Naive thymus-derived CD4-positive, alpha-beta T cell (primary cell): Measurements from ENCODE around the gene DDX11. TPM values are rescaled to one million over a fixed set of nuclear protein-coding genes. Genes with fewer than 3 reads are reported as not detected.
"Not testable (repeated sequence)": the region's sequence is repeated elsewhere in the genome, so short reads cannot be mapped to it uniquely, and the experiment has no call there.

Experiments used
- ATAC-seq: fragments of 150-1000 bp; cut with Tn5 transposase; 2 replicates; pipeline ENCODE4 v1.10.0; 2021; ENCODE audit warnings: mild to moderate bottlenecking, moderate library complexity
- CTCF ChIA-PET: fragments of 350-600 bp; sonication (Branson Sonifier 250); formaldehyde crosslinking; loops from one replicate; lab custom pipeline; 2021; ENCODE audit warnings: antibody characterized with exemption; lab: Charles Lee
- POLR2A ChIA-PET: fragments of 350-600 bp; sonication (Branson Sonifier 250); formaldehyde crosslinking; loops from one replicate; lab custom pipeline; 2021; ENCODE audit warnings: antibody characterized with exemption, inconsistent platforms; lab: Charles Lee
- DNase-seq, 9 donors: peaks; one replicate each; pipeline versions ENCODE4 v3.0.0 to v3.0.0-alpha.2; 2020 to 2022; ENCODE audit warnings: mixed read lengths in 1 of 9
- H3K27ac ChIP-seq: one replicate; pipeline ENCODE4 v1.7.0; 2013; ENCODE audit warnings: mild to moderate bottlenecking, low read depth, low read length, moderate library complexity
- H3K27me3 ChIP-seq, 2 donors: one replicate each; pipeline ENCODE4 v1.7.0; 2013; ENCODE audit warnings: low read length in 2 of 2, mild to moderate bottlenecking in 2 of 2, moderate library complexity in 2 of 2; ENCODE audit not compliant: control insufficient read depth in 2 of 2, insufficient read depth in 2 of 2
- H3K36me3 ChIP-seq, 3 experiments: 1 replicate in 2 of 3; 2 replicates in 1 of 3; pipeline ENCODE4 v1.7.0; 2013; ENCODE audit warnings: low read length in 3 of 3, mild to moderate bottlenecking in 3 of 3, moderate library complexity in 1 of 3; ENCODE audit not compliant: insufficient read depth in 3 of 3, control insufficient read depth in 2 of 3
- H3K4me1 ChIP-seq, 2 donors: one replicate each; pipeline ENCODE4 v1.7.0; 2013; ENCODE audit warnings: low read length in 2 of 2, mild to moderate bottlenecking in 2 of 2, moderate library complexity in 1 of 2; ENCODE audit not compliant: control insufficient read depth in 2 of 2, insufficient read depth in 2 of 2
- H3K4me3 ChIP-seq: 2 replicates; pipeline ENCODE4 v1.7.0; 2013; ENCODE audit warnings: mild to moderate bottlenecking, low read length
- H3K9me3 ChIP-seq, 3 experiments: 1 replicate in 2 of 3; 2 replicates in 1 of 3; pipeline ENCODE4 v1.7.0; 2013; ENCODE audit warnings: low read length in 3 of 3; ENCODE audit not compliant: control insufficient read depth in 2 of 3
- H3K27ac Mint-ChIP-seq, 9 donors: one replicate each; pipeline ENCODE4 v1.8.0; 2020 to 2022; ENCODE audit warnings: mixed read lengths in 9 of 9, mild to moderate bottlenecking in 8 of 9, moderate library complexity in 5 of 9, inconsistent platforms in 2 of 9
- H3K27me3 Mint-ChIP-seq, 5 donors: one replicate each; pipeline ENCODE4 v1.8.0; 2021 to 2022; ENCODE audit warnings: mixed read lengths in 5 of 5, mild to moderate bottlenecking in 1 of 5
- H3K36me3 Mint-ChIP-seq, 5 donors: one replicate each; pipeline ENCODE4 v1.8.0; 2020 to 2022; ENCODE audit warnings: mixed read lengths in 5 of 5, mild to moderate bottlenecking in 3 of 5, inconsistent platforms in 1 of 5
- H3K4me1 Mint-ChIP-seq, 7 donors: one replicate each; pipeline ENCODE4 v1.8.0; 2020 to 2022; ENCODE audit warnings: mixed read lengths in 7 of 7, mild to moderate bottlenecking in 3 of 7, inconsistent platforms in 1 of 7
- H3K4me3 Mint-ChIP-seq, 10 donors: one replicate each; pipeline ENCODE4 v1.8.0; 2020 to 2022; ENCODE audit warnings: mild to moderate bottlenecking in 10 of 10, mixed read lengths in 10 of 10, moderate library complexity in 6 of 10, inconsistent platforms in 2 of 10
- H3K9me3 Mint-ChIP-seq, 11 donors: one replicate each; pipeline ENCODE4 v1.8.0; 2020 to 2022; ENCODE audit warnings: mixed read lengths in 11 of 11, mild to moderate bottlenecking in 4 of 11, inconsistent platforms in 1 of 11, moderate library complexity in 1 of 11
- intact Hi-C, 2 donors: fragments of 100-400 bp; cut with micrococcal nuclease; formaldehyde crosslinking; loops; one replicate each; pipeline ENCODE4 v1.15.1; 2023
- polyA plus RNA-seq, 2 donors: library from polyadenylated mRNA; unstranded; fragments of 300-500 nt; fragmentation: Illumina TruSeq; gene quantifications; one replicate each; pipeline ENCODE4 v1.2.3, GENCODE V29; 2021
- total RNA-seq, 6 experiments: library from RNA in 5 of 6; stranded (reverse) in 5 of 6; gene quantifications; 1 replicate in 5 of 6; 2 replicates in 1 of 6; pipeline ENCODE4 v1.2.3 and lab custom pipeline; 2021 to 2026

Gene DDX11
- total and polyA plus RNA-seq, 7 experiments from 2014 or later: 1.5 to 123 (median 49.3) TPM

GRCh38 chr12:31084241-31084640 lies 10.6 kb downstream of the DDX11 start:
- H3K4me3 ChIP-seq, DNase-seq, H3K9me3 ChIP-seq, H3K27me3 ChIP-seq, intact Hi-C loops, H3K27ac Mint-ChIP-seq, H3K27me3 Mint-ChIP-seq, CTCF ChIA-PET, ATAC-seq, H3K4me3 Mint-ChIP-seq, H3K27ac ChIP-seq, POLR2A ChIA-PET, H3K4me1 ChIP-seq, H3K9me3 Mint-ChIP-seq: not testable (repeated sequence)
- Mint-ChIP-seq H3K36me3 (peaks cover 0 to 24% (median 1%) of the 10 kb centered on the region in 5 donors), H3K4me1 (peaks cover 7 to 14% (median 10%) of the 10 kb centered on the region in 7 donors)
- peaks cover 0 to 23% (median 0%) of the 10 kb centered on the region in 3 experiments for H3K36me3 ChIP-seq

- CTCF ChIA-PET, H3K27me3 ChIP-seq, H3K4me3 ChIP-seq, H3K9me3 Mint-ChIP-seq, intact Hi-C loops, H3K9me3 ChIP-seq, H3K4me1 ChIP-seq, H3K27ac ChIP-seq, DNase-seq, H3K27ac Mint-ChIP-seq, POLR2A ChIA-PET, H3K4me1 Mint-ChIP-seq, H3K27me3 Mint-ChIP-seq, H3K4me3 Mint-ChIP-seq: not testable (repeated sequence)
- peak; percentile 35 for ATAC-seq
- peaks cover 0 to 22% (median 2%) of the 10 kb centered on the region in 5 donors for H3K36me3 Mint-ChIP-seq
- peaks cover 0 to 26% (median 0%) of the 10 kb centered on the region in 3 experiments for H3K36me3 ChIP-seq
Observed at GRCh38 chr12:31086032-31086431, 12.4 kb downstream of the DDX11 start.

- H3K4me3 Mint-ChIP-seq, ATAC-seq, H3K27me3 ChIP-seq, intact Hi-C loops, CTCF ChIA-PET, H3K27ac ChIP-seq, H3K4me3 ChIP-seq, H3K4me1 Mint-ChIP-seq, H3K9me3 Mint-ChIP-seq, DNase-seq, H3K4me1 ChIP-seq, H3K9me3 ChIP-seq, H3K27ac Mint-ChIP-seq, POLR2A ChIA-PET, H3K27me3 Mint-ChIP-seq: not testable (repeated sequence)
- peaks cover 0 to 30% (median 0%) of the 10 kb centered on the region in 3 experiments for H3K36me3 ChIP-seq
- peaks cover 0 to 24% (median 2%) of the 10 kb centered on the region in 5 donors for H3K36me3 Mint-ChIP-seq
Observed at GRCh38 chr12:31087486-31087885, 13.8 kb downstream of the DDX11 start.

GRCh38 chr12:31087956-31088355 lies 14.3 kb downstream of the DDX11 start:
- intact Hi-C loops, POLR2A ChIA-PET, H3K4me3 Mint-ChIP-seq, H3K27ac ChIP-seq, H3K9me3 Mint-ChIP-seq, DNase-seq, H3K4me1 Mint-ChIP-seq, H3K9me3 ChIP-seq, H3K27me3 Mint-ChIP-seq, CTCF ChIA-PET, H3K27me3 ChIP-seq, H3K4me3 ChIP-seq, ATAC-seq, H3K4me1 ChIP-seq, H3K27ac Mint-ChIP-seq: not testable (repeated sequence)
- peaks cover 0 to 30% (median 0%) of the 10 kb centered on the region in 3 experiments for H3K36me3 ChIP-seq
- peaks cover 0 to 28% (median 2%) of the 10 kb centered on the region in 5 donors for H3K36me3 Mint-ChIP-seq

- intact Hi-C loops: no loop called here
- H3K36me3 Mint-ChIP-seq: peaks cover 0 to 24% (median 2%) of the 10 kb centered on the region in 5 donors
Observed at GRCh38 chr12:31089072-31089471, 15.4 kb downstream of the DDX11 start.

GRCh38 chr12:31091629-31092028 lies 18.0 kb downstream of the DDX11 start:
- CTCF ChIA-PET, H3K27me3 ChIP-seq, H3K9me3 ChIP-seq, H3K4me3 ChIP-seq, ATAC-seq, H3K4me3 Mint-ChIP-seq, POLR2A ChIA-PET, H3K27ac Mint-ChIP-seq, H3K27ac ChIP-seq, H3K9me3 Mint-ChIP-seq, H3K27me3 Mint-ChIP-seq, H3K4me1 ChIP-seq, intact Hi-C loops, DNase-seq, H3K4me1 Mint-ChIP-seq: not testable (repeated sequence)
- H3K36me3 Mint-ChIP-seq: peaks cover 0 to 26% (median 4%) of the 10 kb centered on the region in 5 donors
- peaks cover 0 to 23% (median 0%) of the 10 kb centered on the region in 3 experiments for H3K36me3 ChIP-seq

More at GRCh38 chr12:31089072-31089471, 15.4 kb downstream of the DDX11 start:
- Mint-ChIP-seq H3K27me3 (no peaks in the 10 kb centered on the region), H3K9me3 (no peaks in the 10 kb centered on the region), H3K4me1 (no peaks in the 10 kb centered on the region), H3K27ac (no peak overlapping the region), H3K4me3 (no peak overlapping the region)
- no peaks in the 10 kb centered on the region for H3K27me3 ChIP-seq
- no peak overlapping the region for H3K27ac ChIP-seq
- no peak for ATAC-seq
- no peaks in the 10 kb centered on the region for H3K4me1 ChIP-seq
- peaks cover 0 to 27% (median 0%) of the 10 kb centered on the region in 3 experiments for H3K36me3 ChIP-seq
- POLR2A ChIA-PET: no interaction called here
- DNase-seq: no peak
- H3K9me3 ChIP-seq: no peaks in the 10 kb centered on the region
- CTCF ChIA-PET: no interaction called here
- no peak overlapping the region for H3K4me3 ChIP-seq

- not testable (repeated sequence) for ATAC-seq, H3K9me3 Mint-ChIP-seq
Observed at GRCh38 chr12:31092718-31093117, 19.1 kb downstream of the DDX11 start.

More at GRCh38 chr12:31092718-31093117, 19.1 kb downstream of the DDX11 start:
- H3K27ac Mint-ChIP-seq, H3K4me1 ChIP-seq, H3K9me3 ChIP-seq, DNase-seq, intact Hi-C loops, CTCF ChIA-PET, H3K27me3 Mint-ChIP-seq, H3K4me3 Mint-ChIP-seq, POLR2A ChIA-PET, H3K4me1 Mint-ChIP-seq, H3K27me3 ChIP-seq, H3K27ac ChIP-seq, H3K4me3 ChIP-seq: not testable (repeated sequence)
- peaks cover 0 to 31% (median 4%) of the 10 kb centered on the region in 5 donors for H3K36me3 Mint-ChIP-seq
- peaks cover 0 to 24% (median 0%) of the 10 kb centered on the region in 3 experiments for H3K36me3 ChIP-seq
